Activated naive CD4-positive, alpha-beta T cell treated with anti-CD3 and anti-CD28 coated beads for 36 hours (primary cell): ENCODE results near the gene INHBC. TPM values are rescaled to one million over a fixed set of nuclear protein-coding genes. Genes with fewer than 3 reads are reported as not detected.
"Not testable (repeated sequence)": the region's sequence is repeated elsewhere in the genome, so short reads cannot be mapped to it uniquely, and the experiment has no call there.

Experiments
- CTCF ChIA-PET: fragments of 350-600 bp; sonication (Branson Sonifier 250); formaldehyde crosslinking; loops from one replicate; lab custom pipeline; 2021; ENCODE audit warnings: antibody characterized with exemption; lab: Charles Lee
- DNase-seq: peaks from one replicate; pipeline ENCODE4 v3.0.0-alpha.2; 2020
- H3K27ac Mint-ChIP-seq: one replicate; pipeline ENCODE4 v1.8.0; 2021; ENCODE audit warnings: mild to moderate bottlenecking, mixed read lengths
- H3K27me3 Mint-ChIP-seq: one replicate; pipeline ENCODE4 v1.8.0; 2021; ENCODE audit warnings: low read depth, mixed read lengths
- H3K36me3 Mint-ChIP-seq: one replicate; pipeline ENCODE4 v1.8.0; 2021; ENCODE audit warnings: low read depth, mixed read lengths
- H3K4me1 Mint-ChIP-seq: one replicate; pipeline ENCODE4 v1.8.0; 2021; ENCODE audit warnings: low read depth, mixed read lengths
- H3K4me3 Mint-ChIP-seq: one replicate; pipeline ENCODE4 v1.8.0; 2021; ENCODE audit warnings: mild to moderate bottlenecking, moderate library complexity, mixed read lengths
- H3K9me3 Mint-ChIP-seq: one replicate; pipeline ENCODE4 v1.8.0; 2021; ENCODE audit warnings: mixed read lengths
- intact Hi-C: fragments of 100-400 bp; cut with micrococcal nuclease; formaldehyde crosslinking; loops from one replicate; pipeline ENCODE4 v1.15.1; 2023
- total RNA-seq, 2 experiments: library from RNA; stranded (reverse); gene quantifications; one replicate each; pipeline ENCODE4 v1.2.3, GENCODE V29; 2021

Gene INHBC
- total RNA-seq, 2 experiments from 2014 or later = not detected

- intact Hi-C loops = loop anchor here (1.0 to 5.0 kb wide), 3 partner anchors 25 to 61 kb away; no protein-coding TSS in a partner anchor
- Mint-ChIP-seq H3K4me1 (peaks cover 18% of the 10 kb centered on the region), H3K36me3 (no peaks in the 10 kb centered on the region), H3K4me3 (no peak overlapping the region), H3K27me3 (no peaks in the 10 kb centered on the region), H3K9me3 (no peaks in the 10 kb centered on the region), H3K27ac (peak overlapping the region; percentile 85)
- CTCF ChIA-PET = interaction anchor here (0.6 to 3.2 kb wide), 4 partner anchors 47 to 65 kb away, joined by 3 to 11 read pairs (median 3); partner anchors contain the start of gene INHBE
- DNase-seq = peak; percentile 63
Observed at GRCh38 chr12:57404966-57405640, 29.5 kb upstream of the INHBC start.

GRCh38 chr12:57410534-57410933 lies 24.1 kb upstream of the INHBC start:
- Mint-ChIP-seq H3K27me3 (no peaks in the 10 kb centered on the region), H3K36me3 (no peaks in the 10 kb centered on the region), H3K4me1 (peaks cover 25% of the 10 kb centered on the region), H3K4me3 (no peak overlapping the region), H3K9me3 (no peaks in the 10 kb centered on the region), H3K27ac (no peak overlapping the region)
- intact Hi-C loops = no loop called here
- CTCF ChIA-PET = interaction anchor here (0.5 to 2.1 kb wide), 5 partner anchors 9 to 49 kb away, joined by 3 to 10 read pairs (median 5); partner anchors contain the start of gene INHBE
- no peak for DNase-seq

GRCh38 chr12:57414160-57414559 lies 20.4 kb upstream of the INHBC start:
- H3K27me3 Mint-ChIP-seq, H3K27ac Mint-ChIP-seq, DNase-seq, H3K4me3 Mint-ChIP-seq, H3K36me3 Mint-ChIP-seq, intact Hi-C loops, H3K9me3 Mint-ChIP-seq: not testable (repeated sequence)
- CTCF ChIA-PET = interaction anchor here (0.6 kb wide), 1 partner anchor 1028 kb away, joined by 3 read pairs; no protein-coding TSS in a partner anchor
- peaks cover 35% of the 10 kb centered on the region for H3K4me1 Mint-ChIP-seq

- DNase-seq = no peak
- H3K27ac Mint-ChIP-seq = no peak overlapping the region
- CTCF ChIA-PET = interaction anchor here (0.8 kb wide), 1 partner anchor 172 kb away, joined by 3 read pairs; no protein-coding TSS in a partner anchor
- H3K9me3 Mint-ChIP-seq = no peaks in the 10 kb centered on the region
- intact Hi-C loops = no loop called here
- H3K4me3 Mint-ChIP-seq = no peak overlapping the region
- no peaks in the 10 kb centered on the region for H3K27me3 Mint-ChIP-seq
- H3K4me1 Mint-ChIP-seq = peaks cover 39% of the 10 kb centered on the region
- peaks cover 8% of the 10 kb centered on the region for H3K36me3 Mint-ChIP-seq
Observed at GRCh38 chr12:57415088-57415487, 19.5 kb upstream of the INHBC start.

- H3K36me3 Mint-ChIP-seq = peaks cover 8% of the 10 kb centered on the region
- intact Hi-C loops = no loop called here
- no peaks in the 10 kb centered on the region for H3K27me3 Mint-ChIP-seq
- no peak for DNase-seq
- no peak overlapping the region for H3K4me3 Mint-ChIP-seq
- H3K27ac Mint-ChIP-seq = no peak overlapping the region
- no peaks in the 10 kb centered on the region for H3K9me3 Mint-ChIP-seq
- H3K4me1 Mint-ChIP-seq = peaks cover 37% of the 10 kb centered on the region
- CTCF ChIA-PET = interaction anchor here (1.0 kb wide), 1 partner anchor 40 kb away, joined by 3 read pairs; no protein-coding TSS in a partner anchor
Observed at GRCh38 chr12:57416039-57416996, 18.3 kb upstream of the INHBC start.

- H3K36me3 Mint-ChIP-seq = peaks cover 13% of the 10 kb centered on the region
- H3K4me1 Mint-ChIP-seq = peaks cover 28% of the 10 kb centered on the region
- intact Hi-C loops = no loop called here
- no peaks in the 10 kb centered on the region for H3K9me3 Mint-ChIP-seq
- H3K27me3 Mint-ChIP-seq = no peaks in the 10 kb centered on the region
- CTCF ChIA-PET = interaction anchor here (0.7 to 1.6 kb wide), 4 partner anchors 35 to 235 kb away, joined by 3 to 5 read pairs (median 3); no protein-coding TSS in a partner anchor
- no peak for DNase-seq
- H3K27ac Mint-ChIP-seq = no peak overlapping the region
- no peak overlapping the region for H3K4me3 Mint-ChIP-seq
Observed at GRCh38 chr12:57418255-57418654, 16.3 kb upstream of the INHBC start.

- Mint-ChIP-seq H3K36me3 (peaks cover 14% of the 10 kb centered on the region), H3K4me1 (peaks cover 30% of the 10 kb centered on the region), H3K27ac (no peak overlapping the region), H3K4me3 (no peak overlapping the region), H3K9me3 (no peaks in the 10 kb centered on the region), H3K27me3 (no peaks in the 10 kb centered on the region)
- intact Hi-C loops = no loop called here
- CTCF ChIA-PET = interaction anchor here (0.7 to 1.0 kb wide), 2 partner anchors 8 to 34 kb away, joined by 3 to 5 read pairs; no protein-coding TSS in a partner anchor
- DNase-seq = no peak
Observed at GRCh38 chr12:57419495-57419894, 15.1 kb upstream of the INHBC start.

- DNase-seq = no peak
- Mint-ChIP-seq H3K4me1 (peaks cover 27% of the 10 kb centered on the region), H3K27me3 (no peaks in the 10 kb centered on the region), H3K9me3 (no peaks in the 10 kb centered on the region), H3K4me3 (no peak overlapping the region), H3K27ac (no peak overlapping the region), H3K36me3 (peaks cover 14% of the 10 kb centered on the region)
- CTCF ChIA-PET = interaction anchor here (0.5 to 1.6 kb wide), 6 partner anchors 19 to 252 kb away, joined by 3 to 11 read pairs (median 4); partner anchors contain the start of gene INHBE
- intact Hi-C loops = no loop called here
Observed at GRCh38 chr12:57420482-57420881, 14.1 kb upstream of the INHBC start.

- H3K27ac Mint-ChIP-seq, H3K27me3 Mint-ChIP-seq, H3K9me3 Mint-ChIP-seq, intact Hi-C loops, H3K4me3 Mint-ChIP-seq, DNase-seq: not testable (repeated sequence)
- H3K4me1 Mint-ChIP-seq = peaks cover 39% of the 10 kb centered on the region
- CTCF ChIA-PET = interaction anchor here (0.6 to 1.9 kb wide), 2 partner anchors 9 to 26 kb away, joined by 3 to 7 read pairs; no protein-coding TSS in a partner anchor
- peaks cover 16% of the 10 kb centered on the region for H3K36me3 Mint-ChIP-seq
Observed at GRCh38 chr12:57426948-57427347, 7.6 kb upstream of the INHBC start.

- peak overlapping the region; percentile 80 for H3K27ac Mint-ChIP-seq
- DNase-seq = no peak
- H3K36me3 Mint-ChIP-seq = peaks cover 12% of the 10 kb centered on the region
- no peaks in the 10 kb centered on the region for H3K9me3 Mint-ChIP-seq
- CTCF ChIA-PET = interaction anchor here (0.7 to 1.8 kb wide), 5 partner anchors 22 to 167 kb away, joined by 3 to 10 read pairs (median 4); no protein-coding TSS in a partner anchor
- no peaks in the 10 kb centered on the region for H3K27me3 Mint-ChIP-seq
- peak overlapping the region; percentile 94 for H3K4me3 Mint-ChIP-seq
- intact Hi-C loops = no loop called here
- peaks cover 40% of the 10 kb centered on the region for H3K4me1 Mint-ChIP-seq
Observed at GRCh38 chr12:57428965-57429364, 5.6 kb upstream of the INHBC start.

- Mint-ChIP-seq H3K9me3 (no peaks in the 10 kb centered on the region), H3K4me1 (peaks cover 38% of the 10 kb centered on the region), H3K27ac (peak overlapping the region; percentile 98), H3K27me3 (no peaks in the 10 kb centered on the region), H3K4me3 (peak overlapping the region; percentile 94), H3K36me3 (peaks cover 10% of the 10 kb centered on the region)
- CTCF ChIA-PET = interaction anchor here (0.6 to 1.4 kb wide), 9 partner anchors 8 to 168 kb away, joined by 3 to 15 read pairs (median 4); no protein-coding TSS in a partner anchor
- DNase-seq = no peak
- intact Hi-C loops = loop anchor here (1.0 to 5.0 kb wide), 3 partner anchors 24 to 705 kb away; partner anchors contain the start of gene NACA
Observed at GRCh38 chr12:57429473-57430111, 5.0 kb upstream of the INHBC start.
